Aortic smooth muscle cell (primary cell): Measurements from ENCODE around the gene GPD1. TPM values are rescaled to one million over a fixed set of nuclear protein-coding genes. Genes with fewer than 3 reads are reported as not detected.

Source experiments
- total RNA-seq: library from RNA; depleted of rRNA; stranded (reverse); fragments of >200 nt; gene quantifications from 2 replicates; pipeline ENCODE4 v1.2.3, GENCODE V29; 2014

GPD1 gene
- total RNA-seq = 0.13 and 0.44 TPM in 2 replicates

DNA sequence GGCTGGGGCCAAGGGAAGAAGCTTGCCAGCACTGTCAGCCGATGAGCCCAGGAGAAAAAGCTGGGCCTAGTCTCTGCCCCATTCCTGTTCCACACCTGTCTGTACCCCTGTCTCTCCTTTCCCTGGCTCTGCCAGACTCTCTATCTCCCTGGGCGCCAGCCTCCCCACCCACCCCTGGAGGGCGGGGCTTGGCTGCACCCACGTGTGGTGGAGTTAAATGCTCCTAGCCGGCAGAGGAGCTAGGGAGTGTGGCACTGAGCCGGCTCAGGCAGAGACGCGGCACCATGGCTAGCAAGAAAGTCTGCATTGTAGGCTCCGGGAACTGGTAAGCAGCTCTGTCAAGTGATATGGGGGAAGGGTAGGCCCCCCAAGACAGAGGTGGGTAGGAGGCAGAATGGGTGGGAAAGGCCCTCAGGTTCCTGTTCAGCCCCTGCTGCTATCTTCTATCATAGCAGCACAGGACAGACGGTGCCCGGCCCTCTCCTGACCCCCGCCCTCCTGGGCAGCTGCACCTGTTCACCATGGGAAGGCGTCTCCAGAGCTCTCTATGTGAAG is at the start of gene GPD1:
TSS of gene GPD1 (plus strand) at position 242 of the 555 bp plus-strand sequence. CDS start at position 285, 43 bp downstream.

DNA sequence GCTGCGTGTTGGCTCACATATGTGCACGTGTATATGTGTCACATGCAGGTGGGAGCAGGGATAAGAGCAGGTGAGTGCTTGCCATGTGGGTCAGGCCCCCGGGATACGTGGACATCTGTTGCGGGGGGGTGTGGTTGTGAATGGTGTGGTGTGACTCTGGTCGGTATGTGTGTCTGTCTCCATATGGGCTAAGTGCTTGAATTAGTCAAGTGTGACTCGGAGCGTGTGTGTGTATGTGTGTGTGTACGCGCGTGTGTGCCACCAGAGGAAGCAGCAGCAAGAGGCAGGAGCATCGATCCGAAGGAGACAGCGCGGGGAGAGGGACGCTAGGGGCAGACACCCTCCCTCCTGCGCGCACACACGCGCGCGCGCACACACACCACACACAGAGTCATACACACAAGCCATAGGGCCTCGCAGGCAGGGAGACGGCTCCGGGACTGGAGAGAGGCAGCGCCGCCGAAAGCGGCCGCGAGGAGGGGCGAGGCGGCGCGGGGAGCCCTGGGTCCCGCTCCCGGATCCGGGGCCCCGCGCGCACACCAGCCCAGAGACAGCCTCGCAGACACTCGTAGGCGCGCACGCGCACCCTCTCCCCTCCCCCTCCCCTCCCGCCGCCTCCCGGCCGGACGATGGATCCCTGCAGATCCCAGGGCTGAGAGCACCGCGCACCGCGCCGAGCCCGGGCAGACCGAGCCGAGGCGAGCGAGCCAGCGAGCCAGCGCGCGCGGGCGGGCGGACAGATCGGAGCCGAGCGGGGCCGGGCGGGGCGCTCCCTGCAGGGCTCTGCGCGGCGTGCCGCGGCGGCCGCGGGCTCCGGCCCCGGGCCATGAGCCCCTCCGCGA is 46.6 kb upstream of the GPD1 start, which contains the start of gene ASIC1:
TSS of gene ASIC1 (plus strand) at position 597 of the 842 bp plus-strand sequence. CDS start 1,171 bp downstream, outside the sequence.

DNA sequence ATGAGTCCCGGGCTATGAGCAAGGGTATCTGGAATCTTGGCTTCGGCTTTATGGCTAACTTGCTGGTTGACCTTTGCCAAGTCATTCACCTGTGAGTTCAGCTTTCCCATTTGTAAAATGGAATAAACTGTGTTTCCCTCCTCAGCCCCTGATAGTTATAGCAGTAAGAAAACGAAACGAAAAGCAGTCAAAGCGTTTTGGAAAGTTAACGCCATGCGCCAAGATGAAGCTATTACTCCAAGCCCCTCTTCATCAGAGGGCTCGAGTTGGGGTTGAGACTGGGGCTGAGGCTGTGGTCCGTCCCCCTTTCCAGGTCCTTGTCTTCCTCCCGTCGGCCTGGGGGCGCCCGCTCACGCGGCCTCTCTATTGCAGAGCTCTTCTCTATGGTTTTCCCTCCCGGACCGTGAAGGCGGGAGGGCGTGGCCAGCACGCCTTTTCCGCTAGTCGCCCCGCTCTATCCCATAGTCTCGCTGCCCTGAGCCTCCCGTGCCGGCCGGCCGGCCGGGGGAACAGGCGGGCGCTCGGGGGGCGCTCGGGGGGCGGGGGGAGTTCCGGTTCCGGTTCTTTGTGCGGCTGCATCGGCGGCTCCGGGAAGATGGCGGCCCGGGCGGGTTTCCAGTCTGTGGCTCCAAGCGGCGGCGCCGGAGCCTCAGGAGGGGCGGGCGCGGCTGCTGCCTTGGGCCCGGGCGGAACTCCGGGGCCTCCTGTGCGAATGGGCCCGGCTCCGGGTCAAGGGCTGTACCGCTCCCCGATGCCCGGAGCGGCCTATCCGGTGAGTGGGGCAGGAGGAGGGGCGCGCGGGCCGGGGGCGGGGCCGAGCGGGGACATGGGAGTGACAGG is 18.8 kb upstream of the GPD1 start, which contains the start of gene SMARCD1:
TSS of gene SMARCD1 (plus strand) at position 568 of the 840 bp plus-strand sequence. CDS start at position 596, 28 bp downstream.

DNA sequence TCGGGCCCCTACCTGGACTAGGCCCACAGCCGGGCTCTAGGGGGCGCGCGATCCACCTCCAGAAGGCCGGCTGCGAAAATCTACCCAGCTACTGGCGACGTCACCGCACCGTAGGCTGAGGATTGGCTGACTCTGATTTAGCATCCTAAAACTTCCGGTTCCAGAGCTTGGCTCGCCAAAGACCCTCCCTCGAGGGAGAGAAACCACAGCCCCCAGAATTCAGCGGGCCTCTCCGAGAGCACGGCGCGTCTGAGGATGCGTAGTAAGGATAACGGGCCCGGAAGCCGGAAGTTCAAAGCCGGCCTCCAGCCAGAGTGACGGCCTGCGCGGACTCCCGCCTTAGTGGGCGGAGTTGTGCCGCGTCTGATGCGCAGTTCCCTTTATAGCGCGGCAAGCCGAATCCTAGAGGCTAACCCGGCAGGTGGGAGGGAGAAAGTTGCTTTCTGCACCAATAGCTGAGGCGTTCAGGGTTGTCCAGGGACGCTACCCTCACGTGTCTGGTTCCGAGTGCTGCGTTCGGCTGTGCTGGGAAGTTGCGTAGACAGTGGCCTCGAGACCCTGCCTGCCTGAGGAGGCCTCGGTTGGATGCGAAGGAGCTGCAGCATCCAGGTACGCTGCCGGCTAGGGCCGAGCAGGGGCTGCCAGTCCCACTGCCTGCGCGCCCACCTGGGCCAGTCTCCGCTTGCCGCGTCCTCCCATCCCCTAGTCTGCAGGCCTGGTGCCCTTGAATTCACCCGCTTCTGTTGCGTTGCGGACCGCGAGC is 8.1 kb downstream of the GPD1 start, which contains the start of gene COX14:
TSS of gene COX14 (plus strand) at position 544 of the 763 bp plus-strand sequence. CDS start 7,808 bp downstream, outside the sequence.

Other genes with a start within 250 kb of the GPD1 start
- gene FAIM2, start 200.1 kb upstream of the GPD1 start, total RNA-seq = 0.81 and 2.0 TPM in 2 replicates
- not detected in 2 replicates for gene AQP2, start 153.3 kb upstream of the GPD1 start, total RNA-seq
- gene AQP5, start 142.1 kb upstream of the GPD1 start, total RNA-seq = 0.19 and 0.26 TPM in 2 replicates
- 0.12 and 0.13 TPM in 2 replicates for gene AQP6, start 131.1 kb upstream of the GPD1 start, total RNA-seq
- 58.3 and 78.9 TPM in 2 replicates for gene RACGAP1, start 78.5 kb upstream of the GPD1 start, total RNA-seq
- gene ASIC1, start 46.4 kb upstream of the GPD1 start, total RNA-seq = 1.3 and 1.4 TPM in 2 replicates
- 21.8 and 27.8 TPM in 2 replicates for gene SMARCD1, start 18.7 kb upstream of the GPD1 start, total RNA-seq
- 45.6 and 65.3 TPM in 2 replicates for gene COX14, start 8.2 kb downstream of the GPD1 start, total RNA-seq
- gene CERS5, start 63.4 kb downstream of the GPD1 start, total RNA-seq = 44.8 and 52.8 TPM in 2 replicates
- gene LIMA1, start 179.5 kb downstream of the GPD1 start, total RNA-seq = 89.8 and 116 TPM in 2 replicates